ENCODE results near the gene MBP. TPM values are rescaled to one million over a fixed set of nuclear protein-coding genes. Genes with fewer than 3 reads are reported as not detected.

MBP gene
- total and polyA plus RNA-seq, 2 of the 13 experiments (the other 11 are each of a cell fraction or from before 2014, with no cell fraction given) = 5.0 to 8.5 TPM

DNA sequence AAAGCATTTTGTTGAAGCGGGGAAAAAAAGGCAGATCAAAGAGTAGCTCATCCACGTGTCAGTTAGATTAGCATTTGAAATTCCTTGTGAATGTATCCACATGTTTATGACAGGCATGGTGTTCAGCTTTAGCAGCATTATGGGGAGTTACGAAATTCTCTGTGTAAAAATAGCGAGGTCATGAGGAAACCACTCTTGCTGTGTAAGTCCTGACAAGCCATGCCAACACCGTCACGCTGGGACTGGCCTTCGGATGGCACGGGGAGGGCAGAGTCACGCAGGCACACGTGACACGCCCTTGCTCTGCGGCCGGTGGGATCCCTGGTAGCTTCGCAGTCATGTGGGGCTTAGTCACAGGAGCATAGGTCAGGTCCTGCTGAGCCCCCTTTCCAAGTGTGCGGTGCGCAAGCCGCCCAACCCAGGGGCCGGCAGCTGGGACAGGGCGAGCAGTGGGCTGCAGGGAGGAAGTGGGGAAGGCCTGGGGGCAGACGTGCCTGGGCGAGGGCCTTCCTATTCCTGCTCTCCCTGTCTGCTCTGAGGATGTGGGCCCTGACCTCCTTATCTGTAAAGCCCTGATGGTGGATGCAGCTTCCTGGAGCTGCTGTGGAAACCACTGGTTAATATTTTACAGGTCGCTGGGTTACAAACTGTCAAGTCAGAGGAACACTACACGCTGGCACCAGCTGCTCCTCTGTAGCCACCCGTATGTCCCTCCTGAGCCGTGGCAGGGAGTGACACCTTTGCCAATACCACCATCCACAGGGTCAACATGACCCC is 18.0 kb downstream of the MBP start (continued):
- TF ChIP-seq FLYWCH1 (CRISPR knock-in tag; IDR thresholded peaks at IDR 0.05) (no peak), BRD4 (CRISPR knock-in tag; IDR thresholded peaks at IDR 0.05) (no peak), CHCHD3 (CRISPR knock-in tag; IDR thresholded peaks at IDR 0.05) (no peak), SP4 (CRISPR knock-in tag; IDR thresholded peaks at IDR 0.05) (peak; percentile 60; the same call in 1 of the 2 replicates), SNAPC2 (CRISPR knock-in tag; IDR thresholded peaks at IDR 0.05) (peak; percentile 18; the same call in 1 of the 2 replicates), ADNP (CRISPR knock-in tag; IDR thresholded peaks at IDR 0.05) (no peak), ZBTB8A (CRISPR knock-in tag; IDR thresholded peaks at IDR 0.05; ENCODE audit: borderline replicate concordance, low read depth) (no peak), TAF1 (CRISPR knock-in tag; IDR thresholded peaks at IDR 0.05) (peak; percentile 75), RAD51 (IDR thresholded peaks at IDR 0.05; ENCODE audit: borderline replicate concordance) (peak; percentile 86), IRF2 (CRISPR knock-in tag; IDR thresholded peaks at IDR 0.05) (peak; percentile 64), MTF2 (CRISPR knock-in tag; IDR thresholded peaks at IDR 0.05; ENCODE audit: borderline replicate concordance) (no peak), SMAD1 (CRISPR knock-in tag; IDR thresholded peaks at IDR 0.05; ENCODE audit: borderline replicate concordance, low read depth) (no peak), ZNF101 (CRISPR knock-in tag; IDR thresholded peaks at IDR 0.05; ENCODE audit: borderline replicate concordance, low read depth) (no peak; the same call in 1 of the 2 replicates), ZNF263 (CRISPR knock-in tag; IDR thresholded peaks at IDR 0.05) (0 out of 2 replicates have a peak, but pooled peaks have one; percentile 34), ZNF790 (CRISPR knock-in tag; IDR thresholded peaks at IDR 0.05; ENCODE audit: borderline replicate concordance) (no peak), TIGD3 (CRISPR knock-in tag; IDR thresholded peaks at IDR 0.05; ENCODE audit: borderline replicate concordance) (no peak), IRX3 (CRISPR knock-in tag; IDR thresholded peaks at IDR 0.05; ENCODE audit: borderline replicate concordance, low read depth) (no peak), ZNF350 (CRISPR knock-in tag; IDR thresholded peaks at IDR 0.05; ENCODE audit: borderline replicate concordance, low read depth) (peak; percentile 79; the same call in 1 of the 2 replicates), RFXANK (CRISPR knock-in tag; IDR thresholded peaks at IDR 0.05) (no peak), ZNF605 (CRISPR knock-in tag; IDR thresholded peaks at IDR 0.05) (peak; percentile 59; the same call in 1 of the 2 replicates)
- TF ChIP-seq, protein P1, sequence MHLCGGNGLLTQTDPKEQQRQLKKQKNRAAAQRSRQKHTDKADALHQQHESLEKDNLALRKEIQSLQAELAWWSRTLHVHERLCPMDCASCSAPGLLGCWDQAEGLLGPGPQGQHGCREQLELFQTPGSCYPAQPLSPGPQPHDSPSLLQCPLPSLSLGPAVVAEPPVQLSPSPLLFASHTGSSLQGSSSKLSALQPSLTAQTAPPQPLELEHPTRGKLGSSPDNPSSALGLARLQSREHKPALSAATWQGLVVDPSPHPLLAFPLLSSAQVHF (CRISPR knock-in tag; IDR thresholded peaks at IDR 0.05) = no peak
- TF ChIP-seq, protein P2, sequence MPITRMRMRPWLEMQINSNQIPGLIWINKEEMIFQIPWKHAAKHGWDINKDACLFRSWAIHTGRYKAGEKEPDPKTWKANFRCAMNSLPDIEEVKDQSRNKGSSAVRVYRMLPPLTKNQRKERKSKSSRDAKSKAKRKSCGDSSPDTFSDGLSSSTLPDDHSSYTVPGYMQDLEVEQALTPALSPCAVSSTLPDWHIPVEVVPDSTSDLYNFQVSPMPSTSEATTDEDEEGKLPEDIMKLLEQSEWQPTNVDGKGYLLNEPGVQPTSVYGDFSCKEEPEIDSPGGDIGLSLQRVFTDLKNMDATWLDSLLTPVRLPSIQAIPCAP (CRISPR knock-in tag; IDR thresholded peaks at IDR 0.05; ENCODE audit: low read depth) = no peak
- TF ChIP-seq, protein P3, sequence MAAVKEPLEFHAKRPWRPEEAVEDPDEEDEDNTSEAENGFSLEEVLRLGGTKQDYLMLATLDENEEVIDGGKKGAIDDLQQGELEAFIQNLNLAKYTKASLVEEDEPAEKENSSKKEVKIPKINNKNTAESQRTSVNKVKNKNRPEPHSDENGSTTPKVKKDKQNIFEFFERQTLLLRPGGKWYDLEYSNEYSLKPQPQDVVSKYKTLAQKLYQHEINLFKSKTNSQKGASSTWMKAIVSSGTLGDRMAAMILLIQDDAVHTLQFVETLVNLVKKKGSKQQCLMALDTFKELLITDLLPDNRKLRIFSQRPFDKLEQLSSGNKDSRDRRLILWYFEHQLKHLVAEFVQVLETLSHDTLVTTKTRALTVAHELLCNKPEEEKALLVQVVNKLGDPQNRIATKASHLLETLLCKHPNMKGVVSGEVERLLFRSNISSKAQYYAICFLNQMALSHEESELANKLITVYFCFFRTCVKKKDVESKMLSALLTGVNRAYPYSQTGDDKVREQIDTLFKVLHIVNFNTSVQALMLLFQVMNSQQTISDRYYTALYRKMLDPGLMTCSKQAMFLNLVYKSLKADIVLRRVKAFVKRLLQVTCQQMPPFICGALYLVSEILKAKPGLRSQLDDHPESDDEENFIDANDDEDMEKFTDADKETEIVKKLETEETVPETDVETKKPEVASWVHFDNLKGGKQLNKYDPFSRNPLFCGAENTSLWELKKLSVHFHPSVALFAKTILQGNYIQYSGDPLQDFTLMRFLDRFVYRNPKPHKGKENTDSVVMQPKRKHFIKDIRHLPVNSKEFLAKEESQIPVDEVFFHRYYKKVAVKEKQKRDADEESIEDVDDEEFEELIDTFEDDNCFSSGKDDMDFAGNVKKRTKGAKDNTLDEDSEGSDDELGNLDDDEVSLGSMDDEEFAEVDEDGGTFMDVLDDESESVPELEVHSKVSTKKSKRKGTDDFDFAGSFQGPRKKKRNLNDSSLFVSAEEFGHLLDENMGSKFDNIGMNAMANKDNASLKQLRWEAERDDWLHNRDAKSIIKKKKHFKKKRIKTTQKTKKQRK (IDR thresholded peaks at IDR 0.05; ENCODE audit: low read length) = no peak

All from HepG2 (cell line).